Activated T-helper 17 cell treated with anti-CD3 and anti-CD28 coated beads, Interleukin-2, amount 50 U/mL, for 72 hours (primary cell): Measurements from ENCODE around the gene SAMD13. TPM values are rescaled to one million over a fixed set of nuclear protein-coding genes. Genes with fewer than 3 reads are reported as not detected.

ENCODE experiments used
- ATAC-seq: fragments of 150-1000 bp; cut with Tn5 transposase; replicated peaks from 2 replicates; pipeline ENCODE4 v1.10.0; 2021; ENCODE audit warnings: mild to moderate bottlenecking, moderate library complexity
- H3K27ac Mint-ChIP-seq: one replicate; pipeline ENCODE4 v1.8.0; 2022; ENCODE audit warnings: mixed read lengths
- H3K27me3 Mint-ChIP-seq: one replicate; pipeline ENCODE4 v1.8.0; 2022; ENCODE audit warnings: mixed read lengths
- H3K36me3 Mint-ChIP-seq: one replicate; pipeline ENCODE4 v1.8.0; 2022; ENCODE audit warnings: low read depth, mild to moderate bottlenecking, mixed read lengths
- H3K4me1 Mint-ChIP-seq: one replicate; pipeline ENCODE4 v1.8.0; 2022; ENCODE audit warnings: mixed read lengths
- H3K4me3 Mint-ChIP-seq: one replicate; pipeline ENCODE4 v1.8.0; 2022; ENCODE audit warnings: mild to moderate bottlenecking, mixed read lengths
- H3K9me3 Mint-ChIP-seq: one replicate; pipeline ENCODE4 v1.8.0; 2022; ENCODE audit warnings: mixed read lengths
- total RNA-seq, 2 donors: library from RNA; stranded (reverse); gene quantifications; one replicate each; pipeline ENCODE4 v1.2.3, GENCODE V29; 2022

Gene SAMD13
- total RNA-seq, 2 donors from 2014 or later: not detected

GRCh38 chr1:84385347-84385746 lies 83.8 kb downstream of the SAMD13 start:
- no peaks in the 10 kb centered on the region for H3K9me3 Mint-ChIP-seq
- H3K27me3 Mint-ChIP-seq: peaks cover 9% of the 10 kb centered on the region
- no peaks in the 10 kb centered on the region for H3K4me1 Mint-ChIP-seq
- no peak overlapping the region for H3K27ac Mint-ChIP-seq
- no peak for ATAC-seq
- no peaks in the 10 kb centered on the region for H3K36me3 Mint-ChIP-seq
- H3K4me3 Mint-ChIP-seq: no peak overlapping the region

GRCh38 chr1:84386716-84387479 lies 85.4 kb downstream of the SAMD13 start:
- Mint-ChIP-seq H3K4me3 (no peak overlapping the region), H3K27me3 (peaks cover 9% of the 10 kb centered on the region), H3K36me3 (no peaks in the 10 kb centered on the region), H3K4me1 (no peaks in the 10 kb centered on the region), H3K27ac (no peak overlapping the region), H3K9me3 (no peaks in the 10 kb centered on the region)
- no peak for ATAC-seq

GRCh38 chr1:84387480-84388163 lies 86.1 kb downstream of the SAMD13 start:
- H3K36me3 Mint-ChIP-seq: no peaks in the 10 kb centered on the region
- H3K4me1 Mint-ChIP-seq: no peaks in the 10 kb centered on the region
- peaks cover 4% of the 10 kb centered on the region for H3K27me3 Mint-ChIP-seq
- H3K9me3 Mint-ChIP-seq: no peaks in the 10 kb centered on the region
- H3K4me3 Mint-ChIP-seq: no peak overlapping the region
- H3K27ac Mint-ChIP-seq: no peak overlapping the region
- no peak for ATAC-seq

GRCh38 chr1:84390226-84390625 lies 88.7 kb downstream of the SAMD13 start:
- Mint-ChIP-seq H3K9me3 (no peaks in the 10 kb centered on the region), H3K27me3 (no peaks in the 10 kb centered on the region), H3K4me1 (no peaks in the 10 kb centered on the region), H3K27ac (no peak overlapping the region), H3K36me3 (no peaks in the 10 kb centered on the region), H3K4me3 (no peak overlapping the region)
- no peak for ATAC-seq

- H3K9me3 Mint-ChIP-seq: no peaks in the 10 kb centered on the region
- H3K4me3 Mint-ChIP-seq: no peak within 1 kb of the TSS
- H3K36me3 Mint-ChIP-seq: no peaks in the 10 kb centered on the region
- no peaks in the 10 kb centered on the region for H3K4me1 Mint-ChIP-seq
- ATAC-seq: no peak
- no peak within 1 kb of the TSS for H3K27ac Mint-ChIP-seq
- no peaks in the 10 kb centered on the region for H3K27me3 Mint-ChIP-seq
These were observed 97.0 kb downstream of the SAMD13 start, which contains the start of gene DNASE2B for GRCh38 chr1:84398175-84399155. Gene DNASE2B, plus strand, starts transcription at chr1:84398484. Its CDS starts 81 bp downstream, at chr1:84398565.

Other genes with a start within 250 kb of the SAMD13 start
- gene PRKACB, start 157.4 kb upstream of the SAMD13 start, total RNA-seq: 10 to 100 TPM; 16.3 to 26.2 TPM
- gene DNASE2B, start 96.8 kb downstream of the SAMD13 start, total RNA-seq: not detected
- gene RPF1, start 177.6 kb downstream of the SAMD13 start, total RNA-seq: 10 to 100 TPM; 32.0 to 53.2 TPM
- gene SPATA1, start 204.7 kb downstream of the SAMD13 start, total RNA-seq: 1 to 10 TPM in 1 of 2 donors, under 1 TPM in 1; 0.65 to 1.7 TPM
- gene GNG5, start 204.9 kb downstream of the SAMD13 start, total RNA-seq: 100 to 1,000 TPM in 1 of 2 donors, 10 to 100 TPM in 1; 83.4 to 105 TPM